NB4 (cell line): Measurements from ENCODE around the gene SDHB.

Experiments used
- DNase-seq: peaks from one replicate; pipeline ENCODE4 v3.0.0; 2010; ENCODE audit warnings: low read depth
- H3K4me3 ChIP-seq: one replicate; pipeline ENCODE4 v1.5.1; 2011; ENCODE audit warnings: mild to moderate bottlenecking, low read depth, low read length, moderate library complexity
- MYC ChIP-seq: IDR thresholded peaks from 2 replicates; pipeline ENCODE4 v1.6.1; 2011; ENCODE audit warnings: low read depth, low read length
- POLR2A ChIP-seq: IDR thresholded peaks from 2 replicates; pipeline ENCODE4 v1.6.1; 2011; ENCODE audit warnings: mild to moderate bottlenecking; ENCODE audit not compliant: insufficient read length; ENCODE audit errors: extremely low read depth
- TF ChIP-seq, protein P1 (sequence below): IDR thresholded peaks from one replicate; pipeline ENCODE4 v1.5.1; 2012; ENCODE audit warnings: low read depth, low read length
- TF ChIP-seq, protein P2 (sequence below): IDR thresholded peaks from 2 replicates; pipeline ENCODE4 v1.6.1; 2011; ENCODE audit warnings: low read depth, low read length

Gene SDHB

DNA sequence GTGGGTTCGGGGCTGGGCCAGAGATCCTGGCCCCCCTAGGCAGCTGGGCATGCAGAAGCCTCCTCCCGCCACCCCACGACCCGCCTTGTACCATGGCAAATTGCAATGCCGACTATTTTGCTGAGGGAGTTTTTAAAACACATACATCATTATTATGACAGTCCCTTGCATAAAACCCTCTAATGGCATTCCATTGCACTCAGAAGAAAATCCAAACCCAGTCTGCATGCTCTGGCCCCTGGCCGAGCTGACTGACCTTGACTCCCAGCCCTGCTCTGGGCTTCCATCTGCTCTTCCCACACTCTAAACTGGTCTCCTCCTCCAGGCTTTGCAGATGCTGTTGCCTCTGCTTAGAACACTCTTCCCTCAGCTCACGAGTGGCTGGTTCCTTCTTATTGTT is 37.4 kb upstream of the SDHB start:
- DNase-seq, result no peak
- TF ChIP-seq POLR2A, result no peak
- TF ChIP-seq, protein P1, sequence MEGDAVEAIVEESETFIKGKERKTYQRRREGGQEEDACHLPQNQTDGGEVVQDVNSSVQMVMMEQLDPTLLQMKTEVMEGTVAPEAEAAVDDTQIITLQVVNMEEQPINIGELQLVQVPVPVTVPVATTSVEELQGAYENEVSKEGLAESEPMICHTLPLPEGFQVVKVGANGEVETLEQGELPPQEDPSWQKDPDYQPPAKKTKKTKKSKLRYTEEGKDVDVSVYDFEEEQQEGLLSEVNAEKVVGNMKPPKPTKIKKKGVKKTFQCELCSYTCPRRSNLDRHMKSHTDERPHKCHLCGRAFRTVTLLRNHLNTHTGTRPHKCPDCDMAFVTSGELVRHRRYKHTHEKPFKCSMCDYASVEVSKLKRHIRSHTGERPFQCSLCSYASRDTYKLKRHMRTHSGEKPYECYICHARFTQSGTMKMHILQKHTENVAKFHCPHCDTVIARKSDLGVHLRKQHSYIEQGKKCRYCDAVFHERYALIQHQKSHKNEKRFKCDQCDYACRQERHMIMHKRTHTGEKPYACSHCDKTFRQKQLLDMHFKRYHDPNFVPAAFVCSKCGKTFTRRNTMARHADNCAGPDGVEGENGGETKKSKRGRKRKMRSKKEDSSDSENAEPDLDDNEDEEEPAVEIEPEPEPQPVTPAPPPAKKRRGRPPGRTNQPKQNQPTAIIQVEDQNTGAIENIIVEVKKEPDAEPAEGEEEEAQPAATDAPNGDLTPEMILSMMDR, result no peak
- TF ChIP-seq, protein P2, sequence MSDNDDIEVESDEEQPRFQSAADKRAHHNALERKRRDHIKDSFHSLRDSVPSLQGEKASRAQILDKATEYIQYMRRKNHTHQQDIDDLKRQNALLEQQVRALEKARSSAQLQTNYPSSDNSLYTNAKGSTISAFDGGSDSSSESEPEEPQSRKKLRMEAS, result no peak
- TF ChIP-seq MYC, result no peak
- H3K4me3 ChIP-seq, result no peak overlapping the region

DNA sequence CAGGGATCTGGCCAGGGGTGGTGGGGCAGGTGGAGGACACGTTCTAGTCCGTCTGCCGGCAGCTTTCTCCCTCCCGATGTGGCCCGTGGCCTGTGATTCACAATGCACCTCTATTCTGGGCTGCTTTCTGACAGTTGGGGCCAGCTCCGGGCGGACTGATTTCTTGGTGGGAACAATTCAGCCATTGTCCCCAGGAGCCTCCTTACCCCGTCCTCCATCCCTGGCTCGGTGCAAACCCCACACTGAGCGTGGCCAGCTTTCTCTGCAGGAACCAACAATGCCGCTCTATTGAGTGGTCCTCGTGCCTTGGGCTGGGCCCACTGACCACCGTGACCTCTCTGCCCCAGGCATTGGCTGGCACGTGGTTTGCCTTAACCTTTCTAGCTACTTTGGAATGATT is 35.7 kb upstream of the SDHB start:
- no peak for TF ChIP-seq MYC
- TF ChIP-seq POLR2A, result no peak
- TF ChIP-seq, protein P1, result no peak
- TF ChIP-seq, protein P2, result no peak
- H3K4me3 ChIP-seq, result no peak overlapping the region
- no peak for DNase-seq

DNA sequence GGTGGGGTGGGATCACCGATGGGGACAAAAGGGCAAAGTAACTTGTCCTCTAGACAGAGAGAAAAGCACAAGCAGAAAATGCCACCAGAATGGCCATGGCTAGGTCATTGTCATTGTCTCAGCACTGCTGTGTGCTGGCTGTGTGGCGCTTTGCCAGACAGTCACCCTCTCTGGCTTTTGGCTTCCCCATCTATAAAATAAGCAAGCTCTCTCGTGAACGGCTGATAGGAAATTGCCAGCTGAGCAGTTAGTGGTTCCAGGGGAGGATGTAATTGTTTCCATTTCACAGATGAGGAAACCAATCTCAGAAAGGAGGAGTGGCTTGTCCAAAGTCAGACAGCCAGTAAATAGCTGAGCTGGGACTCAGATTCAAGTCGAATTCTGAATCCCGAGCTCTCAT is 32.9 kb upstream of the SDHB start:
- TF ChIP-seq, protein P1, result no peak
- TF ChIP-seq MYC, result no peak
- TF ChIP-seq POLR2A, result no peak
- TF ChIP-seq, protein P2, result no peak
- DNase-seq, result peak; percentile 25
- no peak overlapping the region for H3K4me3 ChIP-seq

DNA sequence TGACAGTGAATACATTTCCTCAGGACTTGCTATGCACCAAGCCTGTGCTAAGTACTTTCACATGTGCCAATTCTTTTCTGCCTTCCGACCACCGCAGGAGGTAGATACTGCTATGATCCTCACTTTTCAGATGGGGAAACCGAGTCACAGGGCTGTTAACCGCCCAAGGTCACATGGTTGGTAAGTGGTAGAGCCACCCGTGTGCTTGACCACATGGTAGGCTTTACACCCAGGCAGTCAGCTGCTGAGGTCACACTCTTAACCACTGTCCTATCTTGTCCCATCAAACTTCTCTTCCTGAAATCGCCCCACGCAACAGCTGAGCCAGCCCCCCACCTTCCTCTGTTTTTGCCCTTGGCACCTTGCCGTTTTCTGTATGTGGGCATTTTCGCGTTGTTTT is 31.0 kb upstream of the SDHB start:
- DNase-seq, result peak; percentile 31
- TF ChIP-seq, protein P1, result no peak
- TF ChIP-seq MYC (peak; percentile 87), POLR2A (no peak)
- TF ChIP-seq, protein P2, result peak; percentile 94
- H3K4me3 ChIP-seq, result no peak overlapping the region

DNA sequence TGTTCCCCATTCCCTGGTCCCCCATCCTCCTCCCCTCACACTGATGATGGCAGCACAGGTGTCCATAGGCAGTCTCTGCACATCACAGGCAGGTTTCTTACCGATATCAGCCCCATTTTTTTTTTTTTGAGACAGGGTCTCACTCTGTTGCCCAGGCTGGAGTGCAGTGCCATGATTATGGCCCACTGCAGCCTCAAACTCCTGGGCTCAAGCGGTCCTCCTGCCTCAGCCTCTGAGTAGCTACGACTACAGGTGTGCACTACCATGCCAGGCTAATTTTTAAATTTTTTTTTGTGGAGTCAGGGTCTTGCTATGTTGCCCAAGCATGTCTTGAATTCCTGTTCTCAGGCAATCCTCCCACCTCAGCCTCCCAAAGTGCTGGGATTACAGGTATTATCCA is 28.9 kb upstream of the SDHB start:
- H3K4me3 ChIP-seq, result no peak overlapping the region
- no peak for DNase-seq
- no peak for TF ChIP-seq POLR2A
- TF ChIP-seq, protein P2, result no peak
- TF ChIP-seq, protein P1, result no peak
- no peak for TF ChIP-seq MYC

DNA sequence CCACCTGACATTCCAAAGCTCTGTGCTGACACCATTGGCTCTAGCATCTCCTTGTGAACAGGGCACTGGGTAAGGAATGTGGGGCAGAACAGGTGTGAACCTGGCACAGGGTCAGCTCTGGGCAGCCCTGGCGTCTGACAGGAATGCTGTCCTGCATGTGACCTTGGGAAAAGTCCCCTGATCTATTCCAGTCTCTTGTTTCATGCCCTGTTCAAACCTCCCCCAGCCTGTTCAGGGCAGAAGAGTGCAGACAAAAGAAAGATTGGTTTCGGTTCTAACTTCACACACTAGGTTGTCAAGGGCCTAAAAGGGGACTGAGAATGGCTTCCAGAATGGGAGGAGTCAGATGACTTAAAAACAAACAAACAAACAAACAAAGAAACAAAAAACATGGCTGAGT is 27.6 kb upstream of the SDHB start:
- no peak overlapping the region for H3K4me3 ChIP-seq
- TF ChIP-seq, protein P2, result no peak
- TF ChIP-seq, protein P1, result no peak
- no peak for TF ChIP-seq POLR2A
- no peak for DNase-seq
